ENCODE measurements around the gene SCG3.

Gene SCG3

DNA sequence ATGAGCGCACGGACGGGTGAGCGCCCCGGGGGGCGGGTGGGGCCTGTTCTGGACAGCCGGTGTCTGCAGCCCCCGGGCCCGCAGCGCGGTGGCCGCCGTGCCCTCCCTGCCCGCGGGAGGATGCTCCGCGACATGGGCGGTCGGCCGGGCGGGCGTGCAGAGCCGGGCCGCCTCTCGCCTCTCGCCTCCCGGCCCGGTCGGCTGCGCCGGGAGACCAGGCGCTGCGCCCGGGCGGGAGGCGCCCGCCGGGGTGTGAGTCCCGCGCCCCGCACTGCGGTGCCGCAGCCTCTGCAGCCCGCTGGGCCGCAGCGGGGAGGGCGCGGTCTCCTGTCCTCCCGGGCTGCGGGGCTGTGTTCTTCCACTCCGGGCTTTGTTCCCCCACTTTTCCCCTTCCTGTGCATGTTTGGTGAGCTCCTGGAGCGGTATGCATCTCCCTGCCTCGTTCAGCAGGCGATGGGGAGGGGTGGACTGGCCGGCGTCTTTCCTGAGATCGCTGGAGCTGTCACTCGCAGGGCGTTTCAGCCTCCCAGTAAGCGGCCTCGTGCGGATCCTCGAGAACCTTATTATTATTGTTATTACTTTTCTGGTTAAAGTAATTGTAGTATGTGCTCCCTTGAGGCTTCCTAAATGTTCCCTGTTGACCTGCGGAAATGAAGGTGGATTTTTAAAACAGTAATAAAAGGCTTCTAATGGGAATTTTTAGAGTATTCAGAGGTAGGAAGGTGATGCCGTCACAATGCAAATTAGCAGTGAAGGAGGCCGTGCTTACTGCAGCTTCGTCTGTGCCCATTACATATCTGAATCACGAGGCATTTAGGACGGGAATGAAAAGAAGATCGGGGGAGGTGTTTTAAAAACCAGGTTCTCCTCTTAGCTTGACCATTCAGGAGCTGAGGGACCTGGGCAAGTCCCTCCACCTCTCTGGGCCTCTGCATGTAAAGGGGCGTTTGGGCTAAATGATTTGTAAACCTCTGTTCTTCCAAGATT lies 70.7 kb downstream of the SCG3 start:
- no peaks in the 10 kb centered on the region for H3K79me2 ChIP-seq
- H3K4me3 ChIP-seq (ENCODE audit: low read depth, low read length), result peak overlapping the region; percentile 57
- no peaks in the 10 kb centered on the region for H3K4me1 ChIP-seq
- TF ChIP-seq, protein P1, sequence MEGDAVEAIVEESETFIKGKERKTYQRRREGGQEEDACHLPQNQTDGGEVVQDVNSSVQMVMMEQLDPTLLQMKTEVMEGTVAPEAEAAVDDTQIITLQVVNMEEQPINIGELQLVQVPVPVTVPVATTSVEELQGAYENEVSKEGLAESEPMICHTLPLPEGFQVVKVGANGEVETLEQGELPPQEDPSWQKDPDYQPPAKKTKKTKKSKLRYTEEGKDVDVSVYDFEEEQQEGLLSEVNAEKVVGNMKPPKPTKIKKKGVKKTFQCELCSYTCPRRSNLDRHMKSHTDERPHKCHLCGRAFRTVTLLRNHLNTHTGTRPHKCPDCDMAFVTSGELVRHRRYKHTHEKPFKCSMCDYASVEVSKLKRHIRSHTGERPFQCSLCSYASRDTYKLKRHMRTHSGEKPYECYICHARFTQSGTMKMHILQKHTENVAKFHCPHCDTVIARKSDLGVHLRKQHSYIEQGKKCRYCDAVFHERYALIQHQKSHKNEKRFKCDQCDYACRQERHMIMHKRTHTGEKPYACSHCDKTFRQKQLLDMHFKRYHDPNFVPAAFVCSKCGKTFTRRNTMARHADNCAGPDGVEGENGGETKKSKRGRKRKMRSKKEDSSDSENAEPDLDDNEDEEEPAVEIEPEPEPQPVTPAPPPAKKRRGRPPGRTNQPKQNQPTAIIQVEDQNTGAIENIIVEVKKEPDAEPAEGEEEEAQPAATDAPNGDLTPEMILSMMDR (IDR thresholded peaks at IDR 0.05), result no peak
- H3K4me2 ChIP-seq (ENCODE audit: low read length), result peak overlapping the region; percentile 68
- no peaks in the 10 kb centered on the region for H3K9me3 ChIP-seq (ENCODE audit: control insufficient read depth, low read length)
- no peaks in the 10 kb centered on the region for H3K36me3 ChIP-seq (ENCODE audit: control insufficient read depth, insufficient read depth, low read length)
- H2AFZ ChIP-seq, result peak overlapping the region; percentile 87
- no peak overlapping the region for H3K9ac ChIP-seq
- peak overlapping the region; percentile 19 for H3K27ac ChIP-seq
- H3K27me3 ChIP-seq (ENCODE audit: control insufficient read depth, insufficient read depth, low read length), result no peaks in the 10 kb centered on the region

DNA sequence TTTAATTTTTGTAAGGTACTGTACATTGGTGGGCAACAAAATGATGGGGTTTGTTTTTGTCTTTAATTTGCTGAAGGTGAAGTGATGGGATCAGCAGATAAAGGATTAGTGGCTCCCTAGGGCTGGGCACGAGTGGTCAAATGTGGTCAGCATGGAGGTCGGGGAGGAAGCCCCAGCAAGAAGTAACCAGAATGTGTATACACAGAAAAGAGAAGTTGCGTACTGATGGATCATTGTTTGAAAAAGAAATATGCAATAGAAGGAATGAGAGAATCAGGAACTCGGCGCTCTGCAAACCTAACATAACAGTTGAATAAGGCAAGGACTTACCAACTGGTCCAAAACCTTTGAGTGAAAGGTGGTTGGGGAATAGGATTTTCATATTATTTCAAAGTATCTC lies 71.6 kb downstream of the SCG3 start:
- no peak overlapping the region for H3K9ac ChIP-seq
- H3K27me3 ChIP-seq (ENCODE audit: control insufficient read depth, insufficient read depth, low read length), result no peaks in the 10 kb centered on the region
- no peaks in the 10 kb centered on the region for H3K4me1 ChIP-seq
- no peak overlapping the region for H2AFZ ChIP-seq
- TF ChIP-seq, protein P1 (IDR thresholded peaks at IDR 0.05), result no peak
- H3K27ac ChIP-seq, result no peak overlapping the region
- H3K79me2 ChIP-seq, result no peaks in the 10 kb centered on the region
- H3K4me2 ChIP-seq (ENCODE audit: low read length), result no peak overlapping the region
- H3K36me3 ChIP-seq (ENCODE audit: control insufficient read depth, insufficient read depth, low read length), result no peaks in the 10 kb centered on the region
- no peak overlapping the region for H3K4me3 ChIP-seq (ENCODE audit: low read depth, low read length)
- H3K9me3 ChIP-seq (ENCODE audit: control insufficient read depth, low read length), result no peaks in the 10 kb centered on the region

DNA sequence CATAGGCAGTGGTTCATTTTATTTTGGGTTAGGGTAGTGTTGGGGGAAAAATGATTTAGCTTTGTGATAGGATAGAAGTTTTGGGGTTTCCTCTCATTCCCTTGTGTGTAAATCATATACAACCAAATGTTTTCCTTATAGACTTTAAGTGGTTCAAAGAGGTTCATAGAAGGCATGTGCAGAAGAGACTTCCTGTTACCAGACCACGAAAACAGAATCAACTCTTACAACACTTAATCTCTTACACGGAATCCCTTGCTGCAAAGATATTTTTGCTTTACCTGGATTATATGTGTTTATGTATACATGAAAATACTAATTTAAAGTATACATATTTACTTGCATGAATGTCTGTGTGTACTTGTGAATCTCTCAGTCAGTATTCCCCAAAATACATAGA lies 73.0 kb downstream of the SCG3 start:
- Histone ChIP-seq H3K9ac (no peak overlapping the region), H2AFZ (no peak overlapping the region), H3K4me2 (ENCODE audit: low read length) (no peak overlapping the region), H3K9me3 (ENCODE audit: control insufficient read depth, low read length) (no peaks in the 10 kb centered on the region), H3K27ac (no peak overlapping the region), H3K4me1 (no peaks in the 10 kb centered on the region), H3K27me3 (ENCODE audit: control insufficient read depth, insufficient read depth, low read length) (no peaks in the 10 kb centered on the region), H3K79me2 (no peaks in the 10 kb centered on the region), H3K4me3 (ENCODE audit: low read depth, low read length) (no peak overlapping the region), H3K36me3 (ENCODE audit: control insufficient read depth, insufficient read depth, low read length) (no peaks in the 10 kb centered on the region)
- TF ChIP-seq, protein P1 (IDR thresholded peaks at IDR 0.05), result no peak

DNA sequence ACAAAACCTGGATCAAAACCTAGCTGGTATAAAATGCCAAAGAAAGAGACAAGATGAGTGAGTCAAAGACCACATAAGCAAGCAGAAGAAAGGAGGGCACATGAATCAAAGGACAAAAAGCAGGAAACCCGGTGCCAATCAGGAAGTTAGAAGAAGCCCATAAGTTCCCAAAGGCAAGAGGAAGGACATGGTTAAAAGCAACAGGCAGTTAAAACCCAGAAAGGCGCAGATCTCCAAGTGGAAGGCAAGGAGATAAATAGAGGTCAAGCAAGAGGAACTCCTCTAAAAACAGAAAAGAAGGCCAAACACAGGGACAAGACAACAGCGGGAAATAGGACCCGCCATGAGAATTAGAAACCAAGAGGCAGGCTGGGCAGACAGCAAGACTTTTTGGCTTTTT lies 74.5 kb downstream of the SCG3 start:
- Histone ChIP-seq H3K9me3 (ENCODE audit: control insufficient read depth, low read length) (no peaks in the 10 kb centered on the region), H3K4me3 (ENCODE audit: low read depth, low read length) (no peak overlapping the region), H3K36me3 (ENCODE audit: control insufficient read depth, insufficient read depth, low read length) (no peaks in the 10 kb centered on the region), H3K27ac (no peak overlapping the region), H2AFZ (no peak overlapping the region), H3K79me2 (no peaks in the 10 kb centered on the region), H3K9ac (no peak overlapping the region), H3K4me1 (no peaks in the 10 kb centered on the region), H3K27me3 (ENCODE audit: control insufficient read depth, insufficient read depth, low read length) (no peaks in the 10 kb centered on the region), H3K4me2 (ENCODE audit: low read length) (no peak overlapping the region)
- TF ChIP-seq, protein P1 (IDR thresholded peaks at IDR 0.05), result no peak
